SK-N-SH treated with all-trans-retinoic acid at 6 μM for 48 hours (cell line): ENCODE results near the gene PPP1R12B.

Source experiments
- ATAC-seq: fragments of 200-7000 bp; cut with Tn5 transposase; 3 replicates; pipeline ENCODE4 v1.9.1; 2020; ENCODE audit warnings: mild to moderate bottlenecking, moderate library complexity
- BACH2 ChIP-seq: fragments of 250-450 bp; sonication (Bioruptor Pico); IDR thresholded peaks from 2 replicates; pipeline ENCODE4 v1.9.0; 2021; ENCODE audit warnings: mild to moderate bottlenecking, borderline replicate concordance
- CSDC2 ChIP-seq: fragments of 250-450 bp; sonication (Bioruptor Pico); IDR thresholded peaks from 2 replicates; pipeline ENCODE4 v1.5.0; 2020; ENCODE audit warnings: mild to moderate bottlenecking, moderate library complexity
- ESRRG ChIP-seq: fragments of 250-450 bp; sonication (Bioruptor Pico); IDR thresholded peaks from 2 replicates; pipeline ENCODE4 v1.6.1; 2021; ENCODE audit warnings: mild to moderate bottlenecking
- GLIS3 ChIP-seq: fragments of 250-450 bp; sonication (Bioruptor Pico); IDR thresholded peaks from 2 replicates; pipeline ENCODE4 v1.5.0; 2020; ENCODE audit warnings: mild to moderate bottlenecking, moderate library complexity
- ISL1 ChIP-seq: fragments of 250-450 bp; sonication (Bioruptor Pico); IDR thresholded peaks from 2 replicates; pipeline ENCODE4 v2.1.2; 2022; ENCODE audit warnings: mild to moderate bottlenecking, moderate library complexity
- OSR1 ChIP-seq: fragments of 250-450 bp; sonication (Bioruptor Pico); IDR thresholded peaks from 2 replicates; pipeline ENCODE4 v1.8.0; 2022; ENCODE audit warnings: moderate library complexity, mild to moderate bottlenecking, inconsistent platforms
- PPARA ChIP-seq: fragments of 250-450 bp; sonication (Bioruptor Pico); IDR thresholded peaks from 2 replicates; pipeline ENCODE4 v1.5.0; 2020; ENCODE audit warnings: mild to moderate bottlenecking, borderline replicate concordance
- RARB ChIP-seq: fragments of 250-450 bp; sonication (Bioruptor Pico); IDR thresholded peaks from 2 replicates; pipeline ENCODE4 v1.8.0; 2021; ENCODE audit warnings: mild to moderate bottlenecking, moderate library complexity
- SNAI2 ChIP-seq: fragments of 250-450 bp; sonication (Bioruptor Pico); IDR thresholded peaks from 2 replicates; pipeline ENCODE4 v1.5.0; 2020; ENCODE audit warnings: mild to moderate bottlenecking, moderate library complexity
- TCF4 ChIP-seq: fragments of 250-450 bp; sonication (Bioruptor Pico); IDR thresholded peaks from 2 replicates; pipeline ENCODE4 v1.8.0; 2021; ENCODE audit warnings: mild to moderate bottlenecking, moderate library complexity, borderline replicate concordance
- TOX ChIP-seq: fragments of 250-450 bp; sonication (Bioruptor Pico); IDR thresholded peaks from 2 replicates; pipeline ENCODE4 v1.8.0; 2021; ENCODE audit warnings: mild to moderate bottlenecking, moderate library complexity, borderline replicate concordance
- ZC3H10 ChIP-seq: fragments of 250-450 bp; sonication (Bioruptor Pico); IDR thresholded peaks from 2 replicates; pipeline ENCODE4 v1.5.1; 2021; ENCODE audit warnings: mild to moderate bottlenecking, moderate library complexity
- ZFP3 ChIP-seq: fragments of 250-450 bp; sonication (Bioruptor Pico); IDR thresholded peaks from 2 replicates; pipeline ENCODE4 v1.5.0; 2020; ENCODE audit warnings: mild to moderate bottlenecking, moderate library complexity
- ZFP30 ChIP-seq: fragments of 450-650 bp; formaldehyde crosslinking; IDR thresholded peaks from 2 replicates; pipeline ENCODE4 v1.5.0; 2022; ENCODE audit warnings: mild to moderate bottlenecking, moderate library complexity
- ZNF565 ChIP-seq: fragments of 450-650 bp; formaldehyde crosslinking; conservative IDR thresholded peaks from 2 replicates; pipeline ENCODE4 v1.5.0; 2020; ENCODE audit warnings: low read depth, mild to moderate bottlenecking, moderate library complexity
- ZNF70 ChIP-seq: fragments of 450-650 bp; formaldehyde crosslinking; IDR thresholded peaks from 2 replicates; pipeline ENCODE4 v1.5.0; 2020; ENCODE audit warnings: mild to moderate bottlenecking, moderate library complexity
- ZNF8 ChIP-seq: fragments of 450-650 bp; formaldehyde crosslinking; IDR thresholded peaks from 2 replicates; pipeline ENCODE4 v1.5.0; 2020; ENCODE audit warnings: mild to moderate bottlenecking, moderate library complexity
- TF ChIP-seq, protein P1 (sequence below): fragments of 250-450 bp; sonication (Bioruptor Pico); IDR thresholded peaks from 2 replicates; pipeline ENCODE4 v1.8.0; 2020; ENCODE audit warnings: mild to moderate bottlenecking, moderate library complexity, borderline replicate concordance
- TF ChIP-seq, protein P2 (sequence below): fragments of 250-450 bp; sonication (Bioruptor Pico); IDR thresholded peaks from 2 replicates; pipeline ENCODE4 v1.5.1; 2021; ENCODE audit warnings: mild to moderate bottlenecking, moderate library complexity
- TF ChIP-seq, protein P3 (sequence below): fragments of 250-450 bp; sonication (Bioruptor Pico); IDR thresholded peaks from 2 replicates; pipeline ENCODE4 v1.5.1; 2020; ENCODE audit warnings: low read depth, mild to moderate bottlenecking, moderate library complexity
- TF ChIP-seq, protein P4 (sequence below): fragments of 250-450 bp; sonication (Bioruptor Pico); IDR thresholded peaks from 2 replicates; pipeline ENCODE4 v1.5.0; 2020; ENCODE audit warnings: mild to moderate bottlenecking, moderate library complexity

The PPP1R12B gene

DNA sequence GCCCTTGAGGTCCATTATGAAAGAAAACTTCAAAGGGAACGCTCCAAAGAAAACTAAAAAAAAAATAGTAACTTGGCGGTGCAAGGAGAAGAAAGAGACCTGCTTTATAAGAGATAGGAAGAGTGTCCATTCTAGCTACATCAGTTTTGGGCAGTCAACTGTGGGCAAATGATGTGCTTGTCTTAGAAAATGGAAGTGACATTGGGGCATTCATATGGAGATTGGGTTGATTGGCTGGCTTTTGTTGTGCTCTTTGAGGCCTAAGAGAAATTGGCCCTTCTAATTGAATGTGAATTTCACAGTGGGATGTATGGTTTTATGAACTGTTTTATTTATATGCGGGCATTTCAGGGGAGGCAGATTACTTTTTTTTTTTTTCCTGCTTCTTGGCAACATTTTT, 13.2 kb downstream of the PPP1R12B start:
- TF ChIP-seq TCF4 (CRISPR knock-in tag) (no peak), ZNF70 (CRISPR knock-in tag) (no peak), PPARA (CRISPR knock-in tag) (no peak), ZNF8 (CRISPR knock-in tag) (no peak), ZFP3 (CRISPR knock-in tag) (no peak), ESRRG (CRISPR knock-in tag) (no peak), ZFP30 (CRISPR knock-in tag) (no peak), ISL1 (no peak), TOX (CRISPR knock-in tag) (no peak), CSDC2 (CRISPR knock-in tag) (no peak), RARB (CRISPR knock-in tag) (no peak), SNAI2 (CRISPR knock-in tag) (no peak), OSR1 (CRISPR knock-in tag) (no peak), ZNF565 (CRISPR knock-in tag) (no peak)
- TF ChIP-seq, protein P1, sequence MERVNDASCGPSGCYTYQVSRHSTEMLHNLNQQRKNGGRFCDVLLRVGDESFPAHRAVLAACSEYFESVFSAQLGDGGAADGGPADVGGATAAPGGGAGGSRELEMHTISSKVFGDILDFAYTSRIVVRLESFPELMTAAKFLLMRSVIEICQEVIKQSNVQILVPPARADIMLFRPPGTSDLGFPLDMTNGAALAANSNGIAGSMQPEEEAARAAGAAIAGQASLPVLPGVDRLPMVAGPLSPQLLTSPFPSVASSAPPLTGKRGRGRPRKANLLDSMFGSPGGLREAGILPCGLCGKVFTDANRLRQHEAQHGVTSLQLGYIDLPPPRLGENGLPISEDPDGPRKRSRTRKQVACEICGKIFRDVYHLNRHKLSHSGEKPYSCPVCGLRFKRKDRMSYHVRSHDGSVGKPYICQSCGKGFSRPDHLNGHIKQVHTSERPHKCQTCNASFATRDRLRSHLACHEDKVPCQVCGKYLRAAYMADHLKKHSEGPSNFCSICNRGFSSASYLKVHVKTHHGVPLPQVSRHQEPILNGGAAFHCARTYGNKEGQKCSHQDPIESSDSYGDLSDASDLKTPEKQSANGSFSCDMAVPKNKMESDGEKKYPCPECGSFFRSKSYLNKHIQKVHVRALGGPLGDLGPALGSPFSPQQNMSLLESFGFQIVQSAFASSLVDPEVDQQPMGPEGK (CRISPR knock-in tag) = no peak
- TF ChIP-seq, protein P2, sequence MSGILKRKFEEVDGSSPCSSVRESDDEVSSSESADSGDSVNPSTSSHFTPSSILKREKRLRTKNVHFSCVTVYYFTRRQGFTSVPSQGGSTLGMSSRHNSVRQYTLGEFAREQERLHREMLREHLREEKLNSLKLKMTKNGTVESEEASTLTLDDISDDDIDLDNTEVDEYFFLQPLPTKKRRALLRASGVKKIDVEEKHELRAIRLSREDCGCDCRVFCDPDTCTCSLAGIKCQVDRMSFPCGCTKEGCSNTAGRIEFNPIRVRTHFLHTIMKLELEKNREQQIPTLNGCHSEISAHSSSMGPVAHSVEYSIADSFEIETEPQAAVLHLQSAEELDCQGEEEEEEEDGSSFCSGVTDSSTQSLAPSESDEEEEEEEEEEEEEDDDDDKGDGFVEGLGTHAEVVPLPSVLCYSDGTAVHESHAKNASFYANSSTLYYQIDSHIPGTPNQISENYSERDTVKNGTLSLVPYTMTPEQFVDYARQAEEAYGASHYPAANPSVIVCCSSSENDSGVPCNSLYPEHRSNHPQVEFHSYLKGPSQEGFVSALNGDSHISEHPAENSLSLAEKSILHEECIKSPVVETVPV (CRISPR knock-in tag) = no peak
- TF ChIP-seq, protein P3, sequence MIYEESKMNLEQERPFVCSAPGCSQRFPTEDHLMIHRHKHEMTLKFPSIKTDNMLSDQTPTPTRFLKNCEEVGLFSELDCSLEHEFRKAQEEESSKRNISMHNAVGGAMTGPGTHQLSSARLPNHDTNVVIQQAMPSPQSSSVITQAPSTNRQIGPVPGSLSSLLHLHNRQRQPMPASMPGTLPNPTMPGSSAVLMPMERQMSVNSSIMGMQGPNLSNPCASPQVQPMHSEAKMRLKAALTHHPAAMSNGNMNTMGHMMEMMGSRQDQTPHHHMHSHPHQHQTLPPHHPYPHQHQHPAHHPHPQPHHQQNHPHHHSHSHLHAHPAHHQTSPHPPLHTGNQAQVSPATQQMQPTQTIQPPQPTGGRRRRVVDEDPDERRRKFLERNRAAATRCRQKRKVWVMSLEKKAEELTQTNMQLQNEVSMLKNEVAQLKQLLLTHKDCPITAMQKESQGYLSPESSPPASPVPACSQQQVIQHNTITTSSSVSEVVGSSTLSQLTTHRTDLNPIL (CRISPR knock-in tag) = no peak
- TF ChIP-seq, protein P4, sequence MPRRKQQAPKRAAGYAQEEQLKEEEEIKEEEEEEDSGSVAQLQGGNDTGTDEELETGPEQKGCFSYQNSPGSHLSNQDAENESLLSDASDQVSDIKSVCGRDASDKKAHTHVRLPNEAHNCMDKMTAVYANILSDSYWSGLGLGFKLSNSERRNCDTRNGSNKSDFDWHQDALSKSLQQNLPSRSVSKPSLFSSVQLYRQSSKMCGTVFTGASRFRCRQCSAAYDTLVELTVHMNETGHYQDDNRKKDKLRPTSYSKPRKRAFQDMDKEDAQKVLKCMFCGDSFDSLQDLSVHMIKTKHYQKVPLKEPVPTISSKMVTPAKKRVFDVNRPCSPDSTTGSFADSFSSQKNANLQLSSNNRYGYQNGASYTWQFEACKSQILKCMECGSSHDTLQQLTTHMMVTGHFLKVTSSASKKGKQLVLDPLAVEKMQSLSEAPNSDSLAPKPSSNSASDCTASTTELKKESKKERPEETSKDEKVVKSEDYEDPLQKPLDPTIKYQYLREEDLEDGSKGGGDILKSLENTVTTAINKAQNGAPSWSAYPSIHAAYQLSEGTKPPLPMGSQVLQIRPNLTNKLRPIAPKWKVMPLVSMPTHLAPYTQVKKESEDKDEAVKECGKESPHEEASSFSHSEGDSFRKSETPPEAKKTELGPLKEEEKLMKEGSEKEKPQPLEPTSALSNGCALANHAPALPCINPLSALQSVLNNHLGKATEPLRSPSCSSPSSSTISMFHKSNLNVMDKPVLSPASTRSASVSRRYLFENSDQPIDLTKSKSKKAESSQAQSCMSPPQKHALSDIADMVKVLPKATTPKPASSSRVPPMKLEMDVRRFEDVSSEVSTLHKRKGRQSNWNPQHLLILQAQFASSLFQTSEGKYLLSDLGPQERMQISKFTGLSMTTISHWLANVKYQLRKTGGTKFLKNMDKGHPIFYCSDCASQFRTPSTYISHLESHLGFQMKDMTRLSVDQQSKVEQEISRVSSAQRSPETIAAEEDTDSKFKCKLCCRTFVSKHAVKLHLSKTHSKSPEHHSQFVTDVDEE = no peak
- ATAC-seq = no peak

DNA sequence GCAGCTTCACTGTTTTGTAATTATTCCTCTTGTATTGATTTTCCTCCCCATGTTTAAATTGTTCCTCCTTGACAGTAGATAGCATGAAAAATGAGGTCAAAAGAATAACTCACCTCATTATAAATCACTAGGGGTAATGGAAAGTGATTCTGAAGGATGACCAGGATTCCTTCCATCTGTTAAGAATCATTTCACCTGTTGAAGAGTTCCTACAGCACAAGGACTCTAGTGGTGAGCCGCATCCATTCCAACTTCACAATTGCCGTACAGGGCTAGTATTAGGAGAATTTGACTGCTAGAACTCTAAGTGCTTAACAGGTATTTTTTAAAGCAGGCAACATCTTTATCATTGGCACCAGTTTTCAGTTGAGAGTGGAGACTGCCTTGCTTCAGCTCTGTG, 13.7 kb downstream of the PPP1R12B start:
- ATAC-seq = no peak
- TF ChIP-seq ZFP30 (CRISPR knock-in tag) = no peak
- no peak for TF ChIP-seq ZC3H10 (CRISPR knock-in tag)
- TF ChIP-seq TOX (CRISPR knock-in tag) = no peak
- TF ChIP-seq GLIS3 (CRISPR knock-in tag) = no peak
- no peak for TF ChIP-seq ISL1
- no peak for TF ChIP-seq PPARA (CRISPR knock-in tag)
- TF ChIP-seq ESRRG (CRISPR knock-in tag) = no peak
- no peak for TF ChIP-seq SNAI2 (CRISPR knock-in tag)
- TF ChIP-seq RARB (CRISPR knock-in tag) = no peak
- no peak for TF ChIP-seq TCF4 (CRISPR knock-in tag)
- TF ChIP-seq ZNF70 (CRISPR knock-in tag) = no peak
- no peak for TF ChIP-seq ZNF565 (CRISPR knock-in tag)
- TF ChIP-seq ZNF8 (CRISPR knock-in tag) = no peak
- no peak for TF ChIP-seq BACH2 (CRISPR knock-in tag)
- no peak for TF ChIP-seq OSR1 (CRISPR knock-in tag)
- TF ChIP-seq, protein P1 (CRISPR knock-in tag) = no peak
- TF ChIP-seq, protein P3 (CRISPR knock-in tag) = no peak
- TF ChIP-seq, protein P2 (CRISPR knock-in tag) = no peak
